GM18873 (cell line): Measurements from ENCODE around the gene SPHK2.
"Not testable (repeated sequence)": the region's sequence is repeated elsewhere in the genome, so short reads cannot be mapped to it uniquely, and the experiment has no call there.

Source experiments
- ATAC-seq: cut with Tn5 transposase; IDR thresholded peaks from one replicate; pipeline ENCODE4 v1.9.1; 2021; ENCODE audit warnings: mild to moderate bottlenecking, moderate library complexity, moderate number of reproducible peaks; ENCODE audit not compliant: unreplicated experiment, low FRiP score

Gene SPHK2

GRCh38 chr19:48673436-48674100, 54.3 kb downstream of the SPHK2 start:
- no peak for ATAC-seq

DNA sequence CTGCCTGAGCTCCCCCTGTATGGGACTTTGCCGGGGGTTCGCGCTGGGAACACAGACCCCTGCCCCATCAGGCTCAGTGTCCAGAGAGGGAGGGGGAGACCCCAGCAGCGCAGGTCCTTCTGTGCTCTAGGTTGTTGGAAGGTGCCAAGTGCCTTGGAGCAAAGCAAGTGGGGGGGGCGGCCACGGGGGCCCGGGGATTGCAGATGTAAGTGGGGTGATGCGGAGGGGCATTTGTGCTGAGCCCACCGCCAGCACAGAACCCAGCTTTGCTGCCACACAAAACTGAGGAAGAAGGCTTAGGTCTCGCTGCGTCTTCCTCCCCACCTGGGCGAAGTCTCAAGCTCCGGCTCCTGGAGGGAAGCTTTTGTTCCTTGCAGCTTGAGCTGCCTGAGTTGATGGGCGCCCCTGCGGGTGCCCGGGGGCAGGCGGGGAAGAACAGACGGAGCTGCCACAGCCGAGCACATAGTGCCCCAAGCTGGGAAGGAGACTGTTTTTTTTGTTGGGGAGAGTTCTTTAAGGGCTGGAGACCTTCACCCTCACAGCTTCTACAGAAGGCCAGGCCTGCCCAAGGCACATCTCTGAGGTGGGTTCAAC, 55.0 kb downstream of the SPHK2 start:
- ATAC-seq: no peak

DNA sequence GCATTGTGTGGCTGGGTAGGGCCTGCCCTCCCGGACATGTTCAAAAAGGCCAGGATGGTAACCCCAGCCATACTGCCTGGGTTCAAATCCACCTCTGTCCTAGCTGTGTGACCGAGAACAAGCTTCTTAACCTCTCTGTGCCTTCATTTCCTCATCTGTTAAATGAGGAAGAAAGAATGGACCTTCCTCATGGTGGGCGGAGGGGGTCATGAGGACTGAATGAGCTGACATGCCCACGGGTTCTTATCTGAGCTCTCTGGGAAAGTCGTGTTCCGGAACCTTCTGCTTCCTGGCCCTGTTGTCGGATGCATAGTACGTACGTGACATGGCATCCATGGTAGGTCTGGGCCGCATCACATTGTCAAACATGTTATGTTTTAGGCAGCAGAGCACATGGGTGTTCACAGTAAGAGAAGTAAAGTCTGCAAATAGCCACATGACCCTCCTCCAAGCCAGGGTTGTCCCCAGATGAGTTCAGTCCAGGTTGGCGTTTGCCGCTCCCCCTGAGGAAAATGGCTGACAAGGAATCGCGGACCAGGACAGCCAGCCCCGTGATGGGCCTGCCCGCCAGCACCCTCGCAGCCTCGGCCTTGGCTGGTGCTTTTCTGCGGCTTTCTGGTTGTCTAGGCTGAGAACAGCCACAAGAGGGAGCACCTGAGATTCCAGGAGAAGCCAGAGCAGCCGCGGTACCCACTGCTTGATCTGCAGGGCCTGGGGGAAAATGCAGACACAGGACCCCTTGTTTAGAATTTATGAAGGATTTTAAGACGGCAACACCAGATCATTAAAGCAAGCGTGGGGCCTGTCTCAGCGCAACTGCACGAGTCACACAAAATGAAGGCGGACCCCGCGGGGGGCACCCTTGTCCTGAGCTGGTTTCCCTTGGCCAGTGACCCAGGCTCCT, 55.9 kb downstream of the SPHK2 start:
- ATAC-seq: no peak

DNA sequence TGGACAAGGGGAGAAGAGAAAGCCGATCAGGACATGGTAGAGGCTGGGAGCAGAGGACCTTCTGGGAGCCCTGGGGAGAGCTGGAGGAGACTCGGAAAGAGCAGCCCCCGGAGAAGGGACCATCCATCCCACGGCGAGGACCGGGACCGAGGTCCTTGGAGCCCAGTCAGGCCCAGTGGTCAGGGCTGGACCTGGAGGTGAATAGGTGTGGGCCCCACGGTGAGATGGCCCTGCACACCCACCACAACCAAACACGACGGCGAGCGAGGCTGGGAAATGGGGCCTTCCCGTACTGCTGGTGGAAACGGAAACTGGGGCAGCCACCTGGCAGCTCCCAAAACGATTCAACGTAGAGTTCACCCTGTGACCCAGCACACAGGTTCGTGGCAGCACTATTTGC, 57.2 kb downstream of the SPHK2 start:
- no peak for ATAC-seq

DNA sequence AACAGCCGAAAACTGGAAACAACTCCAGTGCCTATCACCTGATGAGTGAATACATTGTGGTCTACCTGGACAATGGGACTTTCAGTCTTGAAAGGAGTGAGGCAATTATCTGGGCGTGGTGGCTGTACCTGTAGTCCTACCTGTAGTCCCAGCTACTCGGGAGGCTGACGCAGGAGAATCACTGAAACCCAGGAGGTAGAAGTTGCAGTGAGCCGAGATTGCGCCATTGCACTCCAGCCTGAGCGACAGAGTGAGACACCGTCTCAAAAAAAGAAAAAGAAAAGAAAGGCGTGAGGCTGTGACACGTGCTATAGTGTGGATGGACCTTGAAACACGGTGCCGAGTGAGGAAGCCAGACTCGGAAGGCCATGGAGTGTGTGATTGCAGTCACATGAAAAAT, 57.6 kb downstream of the SPHK2 start:
- no peak for ATAC-seq

DNA sequence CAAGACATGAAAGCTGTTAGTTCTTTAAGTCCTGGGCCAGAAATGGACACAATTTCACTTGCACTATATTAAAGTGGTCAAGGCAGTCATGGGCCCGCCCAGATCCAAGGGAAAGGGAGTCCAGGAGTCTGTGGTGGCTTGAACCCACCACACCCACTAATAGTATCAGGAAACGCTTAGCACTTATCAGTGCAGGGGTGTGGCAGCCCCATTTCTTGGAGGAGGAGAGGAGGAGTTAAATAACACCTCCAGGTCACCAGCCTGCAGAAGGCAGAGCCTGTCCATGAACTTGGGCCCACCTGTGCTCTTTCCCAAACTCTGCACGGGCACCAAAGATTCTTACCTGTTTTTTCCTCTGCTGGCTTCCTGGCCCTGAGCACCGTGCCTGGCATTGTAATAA, 58.9 kb downstream of the SPHK2 start:
- ATAC-seq: no peak

- ATAC-seq: not testable (repeated sequence)
Measured at GRCh38 chr19:48680006-48680405, 60.7 kb downstream of the SPHK2 start.
